ENCODE data around the gene FAAH.

The FAAH gene

DNA sequence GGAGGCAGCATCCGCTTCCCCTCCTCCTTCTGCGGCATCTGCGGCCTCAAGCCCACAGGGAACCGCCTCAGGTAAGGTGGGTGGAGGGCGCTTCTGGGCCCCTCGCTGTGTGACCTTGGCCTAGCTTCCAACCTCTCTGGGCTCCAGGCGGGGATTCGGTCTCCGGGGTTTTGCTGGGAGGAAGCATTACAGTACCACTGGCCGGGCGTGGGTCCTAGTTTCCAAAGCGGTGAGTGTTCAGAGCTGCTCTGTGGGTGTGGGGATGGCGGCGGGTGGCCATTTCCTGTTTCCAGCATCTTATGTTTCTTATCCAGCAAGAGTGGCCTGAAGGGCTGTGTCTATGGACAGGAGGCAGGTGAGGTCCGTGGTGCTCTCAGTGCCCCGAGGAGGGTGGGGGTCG is 11.6 kb downstream of the FAAH start:
- TF ChIP-seq, protein P1, sequence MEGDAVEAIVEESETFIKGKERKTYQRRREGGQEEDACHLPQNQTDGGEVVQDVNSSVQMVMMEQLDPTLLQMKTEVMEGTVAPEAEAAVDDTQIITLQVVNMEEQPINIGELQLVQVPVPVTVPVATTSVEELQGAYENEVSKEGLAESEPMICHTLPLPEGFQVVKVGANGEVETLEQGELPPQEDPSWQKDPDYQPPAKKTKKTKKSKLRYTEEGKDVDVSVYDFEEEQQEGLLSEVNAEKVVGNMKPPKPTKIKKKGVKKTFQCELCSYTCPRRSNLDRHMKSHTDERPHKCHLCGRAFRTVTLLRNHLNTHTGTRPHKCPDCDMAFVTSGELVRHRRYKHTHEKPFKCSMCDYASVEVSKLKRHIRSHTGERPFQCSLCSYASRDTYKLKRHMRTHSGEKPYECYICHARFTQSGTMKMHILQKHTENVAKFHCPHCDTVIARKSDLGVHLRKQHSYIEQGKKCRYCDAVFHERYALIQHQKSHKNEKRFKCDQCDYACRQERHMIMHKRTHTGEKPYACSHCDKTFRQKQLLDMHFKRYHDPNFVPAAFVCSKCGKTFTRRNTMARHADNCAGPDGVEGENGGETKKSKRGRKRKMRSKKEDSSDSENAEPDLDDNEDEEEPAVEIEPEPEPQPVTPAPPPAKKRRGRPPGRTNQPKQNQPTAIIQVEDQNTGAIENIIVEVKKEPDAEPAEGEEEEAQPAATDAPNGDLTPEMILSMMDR (conservative IDR thresholded peaks at IDR 0.05; ENCODE audit: low read depth, low read length): no peak
- peak; percentile 16 for DNase-seq (ENCODE audit: low read depth)
- no peak overlapping the region for H3K4me3 ChIP-seq (ENCODE audit: low read depth, low read length)

DNA sequence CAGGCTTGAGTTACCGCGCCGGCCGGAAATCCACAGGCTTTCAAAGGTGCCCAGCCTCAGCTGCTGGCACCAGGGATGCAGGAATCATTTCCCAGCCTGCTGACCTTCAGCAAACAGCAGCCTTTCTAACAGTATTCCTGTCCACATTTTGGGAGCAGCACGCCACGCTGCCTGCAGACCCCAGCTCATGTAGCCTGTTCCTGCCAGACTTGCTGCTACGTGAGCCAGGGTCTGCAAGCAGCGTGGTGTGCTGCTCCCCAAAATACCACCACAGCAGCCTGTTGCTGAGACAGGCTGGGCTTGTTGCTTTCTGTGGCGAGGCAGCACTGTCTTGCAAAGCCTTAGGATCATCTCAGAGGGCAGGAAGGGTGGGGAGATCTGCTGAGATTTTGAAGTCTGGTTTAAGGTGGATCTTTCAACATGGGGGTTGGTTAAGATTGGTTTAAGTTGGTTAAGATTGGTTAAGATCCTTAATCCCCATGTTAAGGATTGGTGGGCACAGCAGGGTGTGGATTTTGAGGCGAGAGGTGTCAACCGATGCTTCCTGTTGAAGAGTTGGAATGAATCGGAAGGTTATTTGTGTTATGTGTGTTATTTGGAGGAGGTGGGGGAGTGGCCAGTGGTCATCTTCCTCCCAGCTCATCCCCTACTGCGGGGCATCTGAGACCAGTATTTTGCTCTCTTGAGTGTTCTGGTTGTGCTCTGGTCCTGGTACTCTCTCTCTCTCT is 12.9 kb downstream of the FAAH start:
- peak overlapping the region; percentile 20 for H3K4me3 ChIP-seq (ENCODE audit: low read depth, low read length)
- peak; percentile 14 for DNase-seq (ENCODE audit: low read depth)
- TF ChIP-seq, protein P1 (conservative IDR thresholded peaks at IDR 0.05; ENCODE audit: low read depth, low read length): no peak

DNA sequence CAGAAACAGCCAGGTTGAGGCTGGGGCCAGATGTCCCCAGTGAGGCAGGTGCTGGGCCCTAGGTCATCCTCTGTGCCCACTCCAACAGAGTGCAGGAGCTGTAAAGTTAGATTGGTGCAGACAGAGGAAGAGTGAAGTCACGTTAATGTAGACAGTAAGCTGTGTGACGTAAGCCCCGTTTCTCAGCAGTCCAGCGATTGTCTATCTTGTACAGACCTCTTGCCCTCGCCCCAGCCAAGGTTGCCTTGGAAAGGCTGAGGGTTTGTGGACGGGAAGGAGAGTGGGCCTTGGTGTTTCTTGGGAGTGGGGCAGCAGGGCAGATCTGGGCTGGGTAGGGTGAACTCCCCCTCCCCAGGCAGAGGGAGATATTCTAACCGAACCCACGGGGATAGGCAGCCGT is 13.5 kb downstream of the FAAH start:
- H3K4me3 ChIP-seq (ENCODE audit: low read depth, low read length): no peak overlapping the region
- DNase-seq (ENCODE audit: low read depth): no peak
- TF ChIP-seq, protein P1 (conservative IDR thresholded peaks at IDR 0.05; ENCODE audit: low read depth, low read length): no peak

DNA sequence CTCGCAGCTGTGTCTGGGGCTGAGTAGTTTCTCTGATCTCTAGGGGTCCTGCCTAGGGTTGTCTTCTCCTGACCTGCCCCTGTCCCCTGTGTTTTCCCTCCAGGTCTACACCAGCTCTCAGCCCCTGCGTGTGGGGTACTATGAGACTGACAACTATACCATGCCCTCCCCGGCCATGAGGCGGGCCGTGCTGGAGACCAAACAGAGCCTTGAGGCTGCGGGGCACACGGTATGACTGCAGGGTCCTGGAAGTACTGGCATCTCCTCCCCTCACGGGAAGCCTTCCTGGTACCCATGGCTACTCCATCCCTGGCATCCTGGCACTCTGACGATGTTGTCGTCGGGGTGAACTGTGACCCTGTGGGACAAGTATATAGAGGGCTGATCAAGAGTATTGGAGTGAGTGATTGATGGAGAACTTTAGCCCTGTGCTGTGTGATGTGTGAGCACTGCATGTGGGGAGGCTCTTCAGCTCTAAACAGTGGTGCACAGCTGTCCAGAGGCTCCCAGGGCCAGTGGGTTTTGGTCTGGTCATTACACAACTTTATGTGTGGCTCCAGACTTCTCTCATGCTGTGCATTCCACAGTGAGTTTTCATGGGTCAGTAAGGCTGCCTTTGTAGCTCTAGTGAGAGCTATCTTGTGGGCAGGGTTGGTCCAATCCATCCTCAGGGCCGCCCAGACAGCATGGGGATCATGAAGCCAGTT is 14.4 kb downstream of the FAAH start:
- peak; percentile 70 for DNase-seq (ENCODE audit: low read depth)
- no peak overlapping the region for H3K4me3 ChIP-seq (ENCODE audit: low read depth, low read length)
- TF ChIP-seq, protein P1 (conservative IDR thresholded peaks at IDR 0.05; ENCODE audit: low read depth, low read length): no peak

DNA sequence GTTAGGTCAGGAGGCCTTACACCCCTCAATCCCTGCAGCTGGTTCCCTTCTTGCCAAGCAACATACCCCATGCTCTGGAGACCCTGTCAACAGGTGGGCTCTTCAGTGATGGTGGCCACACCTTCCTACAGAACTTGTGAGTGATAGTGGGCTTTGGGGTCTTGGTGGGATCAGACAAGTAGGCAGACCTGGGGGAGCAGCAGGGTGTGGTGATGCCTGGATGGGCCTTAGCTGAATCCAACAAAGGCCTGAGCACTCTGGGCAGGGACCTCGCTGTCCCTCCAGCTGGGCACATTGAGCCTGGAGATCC is 14.9 kb downstream of the FAAH start:
- no peak overlapping the region for H3K4me3 ChIP-seq (ENCODE audit: low read depth, low read length)
- DNase-seq (ENCODE audit: low read depth): no peak
- TF ChIP-seq, protein P1 (conservative IDR thresholded peaks at IDR 0.05; ENCODE audit: low read depth, low read length): no peak

DNA sequence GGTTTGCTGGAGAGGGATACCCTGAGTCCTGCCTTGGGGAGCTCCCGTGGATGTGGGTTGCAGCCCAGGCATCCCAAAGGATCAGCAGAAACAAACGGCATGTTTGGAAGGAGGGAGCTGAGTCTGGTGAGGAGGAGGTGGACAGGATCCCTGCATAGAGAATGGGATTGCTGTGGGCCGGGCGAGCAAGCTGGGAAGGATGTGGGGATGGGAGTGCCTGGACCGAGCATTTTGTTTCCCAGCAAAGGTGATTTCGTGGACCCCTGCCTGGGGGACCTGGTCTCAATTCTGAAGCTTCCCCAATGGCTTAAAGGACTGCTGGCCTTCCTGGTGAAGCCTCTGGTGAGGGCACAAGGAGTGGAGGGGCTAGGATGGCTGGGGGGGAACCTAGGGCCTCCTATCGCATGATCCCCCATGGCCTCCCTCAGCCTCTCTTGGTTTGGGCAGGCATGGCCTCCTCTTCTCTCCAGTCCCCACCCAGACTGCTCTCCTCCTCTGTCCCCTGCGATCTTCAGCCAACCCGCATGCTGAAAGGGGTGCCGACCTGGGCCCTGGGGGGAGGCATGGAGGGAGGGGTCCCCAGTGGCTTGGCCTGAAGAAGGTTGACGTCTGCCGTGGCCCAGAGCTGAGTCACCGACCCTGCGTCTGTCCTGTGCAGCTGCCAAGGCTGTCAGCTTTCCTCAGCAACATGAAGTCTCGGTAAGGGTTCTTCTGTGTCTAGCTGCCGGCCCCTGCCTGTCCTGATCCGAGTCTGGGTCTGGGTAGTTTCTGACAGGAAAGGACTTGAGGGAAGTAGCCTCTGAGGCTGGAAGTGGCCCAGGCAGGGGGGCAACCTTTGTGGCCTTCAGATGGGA is 16.3 kb downstream of the FAAH start:
- no peak overlapping the region for H3K4me3 ChIP-seq (ENCODE audit: low read depth, low read length)
- TF ChIP-seq, protein P1 (conservative IDR thresholded peaks at IDR 0.05; ENCODE audit: low read depth, low read length): no peak
- DNase-seq (ENCODE audit: low read depth): peak; percentile 39

Data from choroid plexus epithelial cell (primary cell).